Brain microvascular endothelial cell (primary cell): ENCODE data around the gene CAMSAP3.

Experiments used
- DNase-seq: peaks from one replicate; pipeline ENCODE4 v3.0.0-alpha.2; 2020
- H3K27ac ChIP-seq: fragments of 250-450 bp; sonication (Bioruptor Pico); 2 replicates; pipeline ENCODE4 v1.5.1; 2020; ENCODE audit warnings: mild to moderate bottlenecking, moderate library complexity
- H3K27me3 ChIP-seq: fragments of 250-450 bp; sonication (Bioruptor Pico); replicated peaks from 2 replicates; pipeline ENCODE4 v1.5.1; 2020; ENCODE audit warnings: mild to moderate bottlenecking
- H3K36me3 ChIP-seq: fragments of 250-450 bp; sonication (Bioruptor Pico); replicated peaks from 2 replicates; pipeline ENCODE4 v1.5.1; 2020; ENCODE audit warnings: mild to moderate bottlenecking
- H3K4me3 ChIP-seq: 2 replicates; pipeline ENCODE4 v1.5.1; 2011; ENCODE audit warnings: low read depth, mild to moderate bottlenecking, control low read depth, low read length, moderate library complexity
- in situ Hi-C: cut with HindIII; loops from 2 replicates; pipeline ENCODE4 v1.10.0; 2017; ENCODE audit warnings: low sequenced_read_pairs, low pct_ligation_motif_present
- TF ChIP-seq, protein P1 (sequence below): IDR thresholded peaks from 2 replicates; pipeline ENCODE4 v1.5.1; 2011; ENCODE audit warnings: low read depth, mild to moderate bottlenecking, moderate library complexity, low read length, control low read depth, inconsistent platforms; ENCODE audit errors: missing control alignments

Gene CAMSAP3

DNA sequence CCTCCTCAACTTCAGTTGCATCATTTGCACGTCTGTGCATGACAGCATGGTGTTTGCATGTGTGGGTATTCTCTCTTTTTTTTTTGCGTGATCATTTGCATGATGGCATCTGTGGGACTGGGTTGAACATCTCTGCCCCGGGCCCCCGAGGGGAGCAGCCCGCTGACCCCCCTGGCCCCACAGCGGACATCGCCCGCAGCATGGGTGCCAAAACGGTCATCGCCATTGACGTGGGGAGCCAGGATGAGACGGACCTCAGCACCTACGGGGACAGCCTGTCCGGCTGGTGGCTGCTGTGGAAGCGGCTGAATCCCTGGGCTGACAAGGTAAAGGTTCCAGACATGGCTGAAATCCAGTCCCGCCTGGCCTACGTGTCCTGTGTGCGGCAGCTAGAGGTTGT lies 37.0 kb upstream of the CAMSAP3 start:
- no peaks in the 10 kb centered on the region for H3K27me3 ChIP-seq
- H3K36me3 ChIP-seq = peaks cover 60% of the 10 kb centered on the region
- H3K27ac ChIP-seq = no peak overlapping the region
- TF ChIP-seq, protein P1, sequence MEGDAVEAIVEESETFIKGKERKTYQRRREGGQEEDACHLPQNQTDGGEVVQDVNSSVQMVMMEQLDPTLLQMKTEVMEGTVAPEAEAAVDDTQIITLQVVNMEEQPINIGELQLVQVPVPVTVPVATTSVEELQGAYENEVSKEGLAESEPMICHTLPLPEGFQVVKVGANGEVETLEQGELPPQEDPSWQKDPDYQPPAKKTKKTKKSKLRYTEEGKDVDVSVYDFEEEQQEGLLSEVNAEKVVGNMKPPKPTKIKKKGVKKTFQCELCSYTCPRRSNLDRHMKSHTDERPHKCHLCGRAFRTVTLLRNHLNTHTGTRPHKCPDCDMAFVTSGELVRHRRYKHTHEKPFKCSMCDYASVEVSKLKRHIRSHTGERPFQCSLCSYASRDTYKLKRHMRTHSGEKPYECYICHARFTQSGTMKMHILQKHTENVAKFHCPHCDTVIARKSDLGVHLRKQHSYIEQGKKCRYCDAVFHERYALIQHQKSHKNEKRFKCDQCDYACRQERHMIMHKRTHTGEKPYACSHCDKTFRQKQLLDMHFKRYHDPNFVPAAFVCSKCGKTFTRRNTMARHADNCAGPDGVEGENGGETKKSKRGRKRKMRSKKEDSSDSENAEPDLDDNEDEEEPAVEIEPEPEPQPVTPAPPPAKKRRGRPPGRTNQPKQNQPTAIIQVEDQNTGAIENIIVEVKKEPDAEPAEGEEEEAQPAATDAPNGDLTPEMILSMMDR = no peak
- no peak overlapping the region for H3K4me3 ChIP-seq
- no peak for DNase-seq
- in situ Hi-C loops = no loop called here

DNA sequence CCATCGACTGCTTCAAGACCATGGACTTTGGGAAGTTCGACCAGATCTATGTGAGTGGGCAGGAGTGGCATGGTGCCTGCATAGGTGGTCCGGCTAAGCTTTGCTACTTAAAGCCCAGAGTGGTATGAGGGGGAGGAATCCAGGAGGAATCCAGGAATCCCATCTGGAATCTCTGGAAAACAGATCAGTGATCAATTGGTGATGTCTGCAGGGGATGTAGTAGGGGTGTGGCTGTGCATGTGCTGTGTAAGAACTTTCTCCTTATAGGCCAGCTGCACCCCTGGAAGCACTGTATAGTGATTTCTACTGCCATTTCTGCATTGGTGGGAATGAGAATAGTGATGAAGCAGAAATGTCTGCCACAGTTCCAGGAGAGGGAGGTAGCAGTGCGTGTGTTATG lies 36.6 kb upstream of the CAMSAP3 start:
- Histone ChIP-seq H3K36me3 (peaks cover 59% of the 10 kb centered on the region), H3K27me3 (no peaks in the 10 kb centered on the region), H3K27ac (no peak overlapping the region), H3K4me3 (no peak overlapping the region)
- in situ Hi-C loops = no loop called here
- DNase-seq = no peak
- TF ChIP-seq, protein P1 = no peak

DNA sequence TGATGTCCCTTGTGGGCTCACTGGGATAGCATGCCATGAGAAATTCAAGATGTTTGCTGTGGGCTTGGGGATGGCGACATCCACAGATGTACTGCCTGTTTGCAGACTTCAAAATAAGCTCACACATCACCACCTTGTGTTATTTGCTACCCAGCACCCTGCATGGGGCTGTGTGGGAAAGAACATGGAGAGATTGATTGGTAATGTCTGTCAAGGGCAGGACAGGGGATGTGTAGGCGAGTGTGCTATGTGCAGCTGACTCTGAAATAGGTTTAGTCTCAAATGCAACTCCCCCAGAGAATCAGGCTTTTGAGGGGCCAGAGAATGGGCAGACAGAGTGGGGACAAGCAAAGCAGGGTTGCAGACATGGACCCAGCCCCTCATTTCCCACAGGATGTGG lies 35.4 kb upstream of the CAMSAP3 start:
- in situ Hi-C loops = no loop called here
- Histone ChIP-seq H3K36me3 (peaks cover 50% of the 10 kb centered on the region), H3K27ac (no peak overlapping the region), H3K4me3 (no peak overlapping the region), H3K27me3 (no peaks in the 10 kb centered on the region)
- TF ChIP-seq, protein P1 = no peak
- no peak for DNase-seq

DNA sequence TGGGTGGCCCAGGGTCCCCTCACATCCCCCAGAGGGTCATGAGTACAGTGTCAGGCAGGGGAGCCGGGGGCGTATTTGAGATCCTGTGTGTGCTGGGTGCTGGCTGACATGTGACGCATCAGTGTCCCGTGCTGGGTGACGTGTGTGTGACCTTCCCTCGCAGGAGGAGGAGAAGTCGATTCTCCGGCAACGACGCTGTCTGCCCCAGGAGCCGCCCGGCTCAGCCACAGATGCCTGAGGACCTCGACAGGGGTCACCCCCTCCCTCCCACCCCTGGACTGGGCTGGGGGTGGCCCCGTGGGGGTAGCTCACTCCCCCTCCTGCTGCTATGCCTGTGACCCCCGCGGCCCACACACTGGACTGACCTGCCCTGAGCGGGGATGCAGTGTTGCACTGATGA lies 34.3 kb upstream of the CAMSAP3 start:
- in situ Hi-C loops = no loop called here
- no peak for DNase-seq
- H3K36me3 ChIP-seq = peaks cover 45% of the 10 kb centered on the region
- TF ChIP-seq, protein P1 = no peak
- no peak overlapping the region for H3K27ac ChIP-seq
- no peaks in the 10 kb centered on the region for H3K27me3 ChIP-seq
- H3K4me3 ChIP-seq = no peak overlapping the region

DNA sequence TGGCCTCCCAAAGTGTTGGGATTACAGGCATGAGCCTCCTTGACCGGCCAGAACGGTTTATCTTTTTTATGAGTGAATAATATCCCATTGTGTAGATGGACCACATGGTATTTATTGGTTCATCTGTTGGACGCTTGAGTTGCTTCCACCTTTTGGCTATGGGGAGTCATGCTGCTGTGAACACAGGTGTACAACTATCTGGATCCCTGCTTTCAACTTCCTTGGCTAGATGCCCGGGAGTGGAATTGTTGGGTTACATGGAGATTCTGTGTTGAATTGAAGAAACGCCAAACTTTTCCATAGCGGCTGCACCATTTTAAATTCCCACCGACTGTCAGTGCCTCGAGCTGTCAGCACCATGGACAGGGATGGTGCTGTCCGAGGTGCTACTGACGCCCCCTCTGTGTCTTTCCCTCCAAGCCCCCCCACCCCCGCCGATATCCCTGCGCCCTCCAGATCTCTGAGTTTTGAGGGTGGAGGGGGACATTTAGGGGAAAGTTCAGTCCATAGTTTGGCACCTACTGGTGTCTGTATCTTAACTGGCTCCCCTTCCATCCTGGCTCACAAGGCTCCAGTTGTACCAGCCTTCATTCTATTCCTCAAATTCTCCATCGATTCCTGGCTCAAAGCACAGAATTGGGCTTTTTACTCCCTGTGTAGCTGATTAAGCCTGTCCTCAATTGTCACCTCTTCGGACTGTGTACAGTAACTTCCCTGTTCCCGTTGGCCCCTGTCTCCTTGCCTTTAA lies 32.8 kb upstream of the CAMSAP3 start:
- in situ Hi-C loops = no loop called here

More for the DNA sequence above, 32.8 kb upstream of the CAMSAP3 start:
- H3K27me3 ChIP-seq = no peaks in the 10 kb centered on the region
- TF ChIP-seq, protein P1 = no peak
- no peak overlapping the region for H3K27ac ChIP-seq
- no peak for DNase-seq
- H3K4me3 ChIP-seq = no peak overlapping the region
- peaks cover 31% of the 10 kb centered on the region for H3K36me3 ChIP-seq
